ENCODE results near the gene TDRD3. TPM values are rescaled to one million over a fixed set of nuclear protein-coding genes. Genes with fewer than 3 reads are reported as not detected.

The TDRD3 gene
- total and polyA plus RNA-seq, 2 donors from 2014 or later, result 14.9 to 42.2 TPM

- Histone ChIP-seq H3K27me3 (ENCODE audit: control insufficient read depth, insufficient read depth, low read length) (no peaks in the 10 kb centered on the region), H3K36me3 (ENCODE audit: control insufficient read depth in 2 of 3, insufficient read depth in 3 of 3, low read length in 3 of 3) (peaks cover 5 to 14% (median 7%) of the 10 kb centered on the region in 3 donors), H3K4me1 (ENCODE audit: control insufficient read depth in 2 of 3, insufficient read depth in 2 of 3, low read depth in 1 of 3, low read length in 3 of 3) (no peaks in the 10 kb centered on the region), H3K27ac (ENCODE audit: low read depth in 2 of 2, low read length in 2 of 2) (no peak overlapping the region), H3K4me3 (ENCODE audit: low read length in 3 of 3) (no peak overlapping the region), H3K9ac (ENCODE audit: low read length in 3 of 3) (no peak overlapping the region), H3K9me3 (ENCODE audit: control insufficient read depth in 2 of 3, insufficient read depth in 1 of 3, low read length in 3 of 3) (peaks cover 0 to 7% (median 4%) of the 10 kb centered on the region in 3 donors)
- DNase-seq (no peak), FAIRE-seq (no peak)
- intact Hi-C loops (cut with DNase I), result no loop called here
- TF ChIP-seq, protein P1, sequence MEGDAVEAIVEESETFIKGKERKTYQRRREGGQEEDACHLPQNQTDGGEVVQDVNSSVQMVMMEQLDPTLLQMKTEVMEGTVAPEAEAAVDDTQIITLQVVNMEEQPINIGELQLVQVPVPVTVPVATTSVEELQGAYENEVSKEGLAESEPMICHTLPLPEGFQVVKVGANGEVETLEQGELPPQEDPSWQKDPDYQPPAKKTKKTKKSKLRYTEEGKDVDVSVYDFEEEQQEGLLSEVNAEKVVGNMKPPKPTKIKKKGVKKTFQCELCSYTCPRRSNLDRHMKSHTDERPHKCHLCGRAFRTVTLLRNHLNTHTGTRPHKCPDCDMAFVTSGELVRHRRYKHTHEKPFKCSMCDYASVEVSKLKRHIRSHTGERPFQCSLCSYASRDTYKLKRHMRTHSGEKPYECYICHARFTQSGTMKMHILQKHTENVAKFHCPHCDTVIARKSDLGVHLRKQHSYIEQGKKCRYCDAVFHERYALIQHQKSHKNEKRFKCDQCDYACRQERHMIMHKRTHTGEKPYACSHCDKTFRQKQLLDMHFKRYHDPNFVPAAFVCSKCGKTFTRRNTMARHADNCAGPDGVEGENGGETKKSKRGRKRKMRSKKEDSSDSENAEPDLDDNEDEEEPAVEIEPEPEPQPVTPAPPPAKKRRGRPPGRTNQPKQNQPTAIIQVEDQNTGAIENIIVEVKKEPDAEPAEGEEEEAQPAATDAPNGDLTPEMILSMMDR (IDR thresholded peaks at IDR 0.05; ENCODE audit: borderline replicate concordance, extremely low read depth, insufficient read depth), result no peak
Observed at GRCh38 chr13:60501236-60501635, 104.2 kb downstream of the TDRD3 start.

DNA sequence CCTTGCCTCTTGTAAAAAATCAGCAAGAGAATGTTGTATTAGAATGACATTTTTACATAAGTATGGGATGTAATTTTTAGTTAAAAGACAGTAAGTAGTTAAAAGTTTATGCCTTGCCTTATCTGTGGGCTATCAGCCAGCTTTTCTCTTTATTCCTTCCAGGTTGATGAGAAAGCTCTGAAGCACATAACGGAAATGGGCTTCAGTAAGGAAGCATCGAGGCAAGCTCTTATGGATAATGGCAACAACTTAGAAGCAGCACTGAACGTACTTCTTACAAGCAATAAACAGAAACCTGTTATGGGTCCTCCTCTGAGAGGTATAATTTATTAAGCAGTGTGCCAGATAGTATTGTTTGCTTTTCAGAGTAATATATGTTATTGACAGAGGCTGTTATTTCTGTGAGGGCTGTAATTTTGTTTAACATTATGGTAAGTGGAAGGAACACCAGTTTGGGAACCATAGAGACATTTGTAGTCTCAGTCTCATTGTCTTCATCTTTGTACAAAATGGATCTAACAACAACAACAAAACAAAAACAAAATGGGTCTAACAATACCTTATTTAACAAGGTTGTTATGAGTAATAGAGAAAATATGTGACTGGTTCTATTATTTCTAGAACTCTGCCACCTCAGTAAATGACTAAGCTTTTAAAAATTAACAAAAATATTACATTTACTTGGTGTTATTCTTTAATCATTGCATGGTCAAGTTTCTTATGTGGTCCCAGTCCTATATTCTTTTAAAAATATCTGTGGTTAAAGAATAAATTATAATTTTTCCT is 112.8 kb downstream of the TDRD3 start:
- no peak overlapping the region for H3K9ac ChIP-seq (ENCODE audit: low read length in 3 of 3)
- no peak overlapping the region for H3K4me3 ChIP-seq (ENCODE audit: low read length in 3 of 3)
- no peak overlapping the region for H3K27ac ChIP-seq (ENCODE audit: low read depth in 2 of 2, low read length in 2 of 2)
- no peak for FAIRE-seq
- no peaks in the 10 kb centered on the region for H3K27me3 ChIP-seq (ENCODE audit: control insufficient read depth, insufficient read depth, low read length)
- H3K36me3 ChIP-seq (ENCODE audit: control insufficient read depth in 2 of 3, insufficient read depth in 3 of 3, low read length in 3 of 3), result peaks cover 0 to 4% (median 0%) of the 10 kb centered on the region in 3 donors
- intact Hi-C loops (cut with DNase I), result no loop called here
- TF ChIP-seq, protein P1 (IDR thresholded peaks at IDR 0.05; ENCODE audit: borderline replicate concordance, extremely low read depth, insufficient read depth), result no peak
- H3K9me3 ChIP-seq (ENCODE audit: control insufficient read depth in 2 of 3, insufficient read depth in 1 of 3, low read length in 3 of 3), result no peaks in the 10 kb centered on the region
- H3K4me1 ChIP-seq (ENCODE audit: control insufficient read depth in 2 of 3, insufficient read depth in 2 of 3, low read depth in 1 of 3, low read length in 3 of 3), result no peaks in the 10 kb centered on the region
- DNase-seq, result no peak

DNA sequence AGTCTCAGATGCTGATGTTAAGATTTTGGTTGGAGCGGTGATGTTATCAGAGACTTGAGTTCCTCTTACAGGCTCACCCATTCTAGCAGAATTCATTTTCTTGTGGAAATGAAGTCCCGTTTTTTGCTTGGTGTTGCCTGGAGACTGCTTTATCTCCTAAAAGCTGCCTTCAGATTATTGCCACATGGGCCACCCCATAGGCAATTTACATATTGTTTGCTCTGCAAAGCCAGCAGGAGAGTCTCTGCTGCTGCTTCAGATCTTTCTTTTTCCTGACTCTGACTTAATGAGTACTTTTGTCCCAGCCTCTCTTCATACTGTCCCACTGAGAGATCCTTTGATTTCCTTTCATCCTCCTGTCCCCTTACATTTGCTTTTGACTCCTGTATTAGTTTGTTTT is 114.6 kb downstream of the TDRD3 start:
- no peak overlapping the region for H3K4me3 ChIP-seq (ENCODE audit: low read length in 3 of 3)
- no peaks in the 10 kb centered on the region for H3K9me3 ChIP-seq (ENCODE audit: control insufficient read depth in 2 of 3, insufficient read depth in 1 of 3, low read length in 3 of 3)
- TF ChIP-seq, protein P1 (IDR thresholded peaks at IDR 0.05; ENCODE audit: borderline replicate concordance, extremely low read depth, insufficient read depth), result no peak
- no peak overlapping the region for H3K9ac ChIP-seq (ENCODE audit: low read length in 3 of 3)
- H3K27ac ChIP-seq (ENCODE audit: low read depth in 2 of 2, low read length in 2 of 2), result no peak overlapping the region
- intact Hi-C loops (cut with DNase I), result no loop called here
- FAIRE-seq (no peak), DNase-seq (no peak)
- peaks cover 0 to 4% (median 0%) of the 10 kb centered on the region in 3 donors for H3K36me3 ChIP-seq (ENCODE audit: control insufficient read depth in 2 of 3, insufficient read depth in 3 of 3, low read length in 3 of 3)
- H3K4me1 ChIP-seq (ENCODE audit: control insufficient read depth in 2 of 3, insufficient read depth in 2 of 3, low read depth in 1 of 3, low read length in 3 of 3), result no peaks in the 10 kb centered on the region
- H3K27me3 ChIP-seq (ENCODE audit: control insufficient read depth, insufficient read depth, low read length), result no peaks in the 10 kb centered on the region

All from kidney (tissue), 14 donors.